HG03066 (cell line): ENCODE data around the gene TRIM59.
A peak's percentile ranks its signal among the peaks of the same experiment; 100 is the strongest.

ENCODE experiments used
- ATAC-seq: cut with Tn5 transposase; IDR thresholded peaks from one replicate; pipeline ENCODE4 v1.9.1; 2021; ENCODE audit warnings: low read depth; ENCODE audit not compliant: unreplicated experiment

TRIM59 gene

DNA sequence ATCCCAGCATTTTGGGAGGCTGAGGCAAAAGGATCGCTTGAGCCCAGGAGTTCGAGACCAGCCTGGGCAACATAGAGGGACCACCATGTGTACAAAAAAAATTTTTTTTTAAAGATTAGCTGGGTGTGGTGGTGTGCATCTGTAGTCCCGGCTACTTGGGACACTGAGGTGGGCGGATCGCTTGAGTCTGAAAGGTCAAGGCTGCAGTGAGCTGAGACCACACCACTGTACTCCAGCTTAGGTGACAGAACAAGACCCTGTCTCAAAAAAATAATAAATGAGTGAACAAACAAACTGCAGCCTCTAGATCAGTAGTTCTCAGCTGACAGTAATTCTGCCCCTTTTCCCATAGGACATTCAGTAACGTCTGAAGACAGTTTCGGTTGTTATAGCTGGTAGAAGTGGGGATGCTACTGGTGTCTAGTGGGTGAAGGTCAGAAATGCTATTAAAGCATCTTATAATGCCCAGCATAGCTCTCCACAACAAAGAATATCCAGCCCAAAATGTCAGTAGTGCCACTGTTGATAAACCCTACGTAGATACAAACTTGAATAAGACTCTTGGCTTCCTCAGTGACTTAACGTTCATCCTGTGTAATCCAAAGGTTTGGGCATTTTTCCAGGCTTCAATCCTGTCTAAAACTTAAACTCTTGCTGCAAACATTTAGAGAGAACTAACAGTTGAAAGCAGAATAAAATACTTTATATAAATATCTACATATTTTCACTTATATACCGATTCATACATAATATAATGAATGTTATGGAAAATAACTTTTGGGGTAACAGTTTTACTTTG is 39.6 kb downstream of the TRIM59 start:
- no peak for ATAC-seq

DNA sequence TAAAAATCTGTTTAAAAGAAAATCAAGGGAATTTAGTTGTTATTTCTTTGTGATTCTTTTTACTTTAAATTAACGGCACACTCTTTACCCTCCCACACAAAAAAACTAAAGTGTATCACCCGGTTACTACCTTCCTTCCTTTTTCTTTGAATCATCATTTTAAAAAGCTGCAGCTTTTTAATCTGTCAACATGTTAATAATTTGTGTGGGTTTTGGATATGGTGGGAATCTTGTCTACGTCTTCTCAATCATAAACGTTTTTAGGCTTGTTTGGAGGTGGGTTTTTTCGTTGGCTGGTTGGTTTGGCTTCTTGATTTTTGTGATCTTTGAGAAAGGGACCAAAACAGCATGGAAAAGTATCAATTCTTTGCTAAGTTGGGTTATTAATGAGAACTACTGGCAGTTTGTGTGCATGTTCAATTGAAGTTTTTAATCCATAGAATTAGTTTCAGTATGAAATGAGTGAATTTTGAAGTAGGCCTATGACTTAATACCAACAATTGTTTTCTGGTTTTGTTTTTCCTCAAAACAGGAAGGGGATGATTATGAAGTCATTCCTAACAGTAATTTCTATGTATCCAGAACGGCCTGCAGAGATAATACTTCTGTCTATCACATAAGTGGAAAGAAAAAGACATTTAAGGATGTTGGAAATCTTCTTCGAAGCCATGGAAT is 45.7 kb downstream of the TRIM59 start:
- no peak for ATAC-seq

DNA sequence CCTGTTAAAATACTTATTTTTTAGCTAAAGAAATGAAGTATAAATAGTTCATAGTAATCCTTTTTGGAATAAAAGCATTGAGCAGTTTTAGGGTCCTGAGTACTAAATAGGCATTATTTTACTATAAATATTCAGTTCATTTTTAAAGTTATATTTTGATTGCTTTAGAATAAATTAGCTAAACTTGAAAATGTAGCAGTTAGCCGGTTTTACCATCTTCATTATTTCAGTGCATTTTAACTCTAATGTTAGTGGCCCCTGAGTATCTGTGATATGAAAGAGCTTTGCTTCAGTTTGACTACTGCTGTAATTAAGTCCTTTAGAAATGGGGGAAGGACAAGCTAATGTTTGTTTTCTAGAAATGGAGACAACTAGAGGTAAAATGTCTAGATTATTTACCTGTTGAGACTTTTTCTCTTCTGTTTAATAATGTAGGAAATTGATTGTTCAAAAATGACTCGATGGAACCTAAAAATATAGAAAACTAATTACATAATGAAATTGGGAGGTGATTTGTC is 46.5 kb downstream of the TRIM59 start:
- ATAC-seq: no peak

DNA sequence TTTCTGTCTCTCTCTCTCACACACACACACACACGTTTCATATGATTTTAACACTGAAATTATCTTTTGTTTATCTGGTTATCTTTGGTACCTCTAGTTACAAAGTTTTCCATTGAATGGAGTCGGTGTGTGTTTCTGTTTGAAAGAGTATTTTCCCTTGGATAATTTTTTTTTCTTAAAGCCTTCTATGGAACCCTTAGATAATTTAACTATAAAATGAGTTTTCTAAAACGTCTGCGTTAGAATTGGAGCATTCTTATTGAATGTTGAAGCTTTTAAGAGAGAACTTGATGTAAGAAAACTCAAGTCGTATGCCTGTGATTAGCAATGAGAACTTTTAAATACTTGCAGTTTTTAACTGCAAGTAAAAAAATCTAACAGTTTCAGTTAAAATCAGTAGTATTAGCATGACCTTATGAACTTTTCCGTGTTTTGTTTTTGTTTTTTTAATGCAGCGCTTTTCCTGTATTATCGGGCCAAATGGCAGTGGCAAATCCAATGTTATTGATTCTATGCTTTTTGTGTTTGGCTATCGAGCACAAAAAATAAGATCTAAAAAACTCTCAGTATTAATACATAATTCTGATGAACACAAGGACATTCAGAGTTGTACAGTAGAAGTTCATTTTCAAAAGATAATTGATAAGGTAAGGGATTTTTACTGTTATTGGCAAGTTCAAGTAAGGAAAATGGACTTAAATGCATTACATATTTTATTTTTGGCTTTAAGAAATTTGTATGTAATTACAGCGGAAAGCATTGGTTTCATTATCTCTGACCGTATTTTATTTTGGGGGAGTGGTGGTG is 47.2 kb downstream of the TRIM59 start:
- ATAC-seq: no peak

DNA sequence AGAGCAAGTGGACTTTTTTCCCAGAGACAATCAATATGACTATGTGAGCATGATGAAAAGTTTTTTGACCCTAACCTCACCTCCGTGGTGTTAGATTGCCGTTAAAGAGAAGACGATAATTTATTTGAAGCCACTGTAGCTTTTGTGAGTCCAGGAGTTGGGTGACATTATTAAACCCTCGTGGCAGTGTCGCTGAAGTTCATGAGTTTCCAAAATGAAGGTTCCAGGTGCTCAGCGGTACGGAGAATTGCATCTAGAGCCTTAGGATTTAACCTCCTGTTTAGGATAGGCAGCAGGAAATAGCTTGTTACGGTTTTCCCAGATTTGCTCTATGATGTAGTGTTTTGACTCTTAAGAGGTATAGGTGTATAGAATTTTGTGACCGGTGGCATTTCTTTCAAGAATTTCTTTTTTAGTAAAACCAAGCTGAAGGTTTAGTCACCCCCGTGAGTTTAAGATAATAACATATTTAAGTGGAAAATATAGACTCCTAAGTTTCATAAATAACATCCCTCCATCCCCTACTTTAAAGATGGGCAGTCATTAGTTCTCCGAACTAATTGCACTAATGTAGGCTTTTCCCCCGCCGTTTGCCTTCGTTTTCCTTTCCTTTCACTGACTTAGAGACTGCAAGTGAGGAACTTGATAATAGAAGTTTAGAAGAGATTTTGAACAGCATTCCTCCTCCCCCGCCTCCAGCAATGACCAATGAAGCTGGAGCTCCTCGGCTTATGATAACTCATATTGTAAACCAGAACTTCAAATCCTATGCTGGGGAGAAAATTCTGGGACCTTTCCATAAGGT is 48.1 kb downstream of the TRIM59 start:
- no peak for ATAC-seq

DNA sequence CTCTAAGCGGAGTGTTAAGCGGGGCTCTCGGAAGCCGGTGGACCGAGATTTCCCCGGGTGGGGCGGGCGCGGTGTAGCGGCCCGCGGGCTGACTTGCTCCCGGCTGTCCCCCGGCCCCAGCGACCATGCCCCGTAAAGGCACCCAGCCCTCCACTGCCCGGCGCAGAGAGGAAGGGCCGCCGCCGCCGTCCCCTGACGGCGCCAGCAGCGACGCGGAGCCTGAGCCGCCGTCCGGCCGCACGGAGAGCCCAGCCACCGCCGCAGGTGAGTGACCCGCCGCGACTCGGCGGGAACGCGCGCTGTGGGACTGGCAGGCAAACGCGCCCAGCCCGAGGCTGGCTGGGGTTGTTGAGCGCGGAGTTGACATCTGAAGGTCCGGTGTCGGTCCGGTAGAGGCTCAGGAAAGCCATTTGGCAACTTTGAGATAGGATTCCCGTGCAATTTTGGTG is 48.9 kb downstream of the TRIM59 start:
- no peak for ATAC-seq

DNA sequence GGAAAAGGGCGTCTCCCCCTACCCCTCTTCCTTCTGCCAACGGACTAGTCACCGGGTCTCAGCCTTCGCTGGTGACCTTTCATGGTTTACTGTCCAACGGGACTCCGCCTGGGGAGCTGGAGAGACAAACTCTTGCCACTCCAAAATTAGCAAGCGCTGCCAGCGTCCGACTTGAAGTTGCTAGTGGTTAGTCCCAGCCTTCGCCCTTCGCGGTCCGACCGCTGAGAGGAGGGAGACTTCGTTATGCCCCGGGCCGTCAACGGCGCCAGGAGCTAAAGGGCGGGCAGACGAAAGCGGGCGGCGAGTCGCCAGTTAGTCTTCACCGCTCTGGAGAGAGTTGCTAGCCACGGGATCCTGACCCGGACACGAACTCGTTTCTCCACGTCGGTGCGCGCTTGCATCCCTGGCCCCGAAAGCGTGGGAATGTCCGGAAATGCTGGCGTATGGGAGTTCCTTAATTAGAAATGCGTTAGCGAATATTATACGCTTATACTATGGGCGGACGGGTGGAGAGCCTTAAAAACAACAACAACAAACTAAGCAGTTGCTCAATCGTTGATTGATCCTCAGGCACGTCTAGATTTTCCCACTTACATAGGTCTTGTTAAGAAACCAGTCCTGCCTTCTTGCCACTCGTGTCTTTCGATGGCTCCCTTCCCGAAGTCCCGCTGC is 49.4 kb downstream of the TRIM59 start:
- peak; percentile 12 for ATAC-seq

DNA sequence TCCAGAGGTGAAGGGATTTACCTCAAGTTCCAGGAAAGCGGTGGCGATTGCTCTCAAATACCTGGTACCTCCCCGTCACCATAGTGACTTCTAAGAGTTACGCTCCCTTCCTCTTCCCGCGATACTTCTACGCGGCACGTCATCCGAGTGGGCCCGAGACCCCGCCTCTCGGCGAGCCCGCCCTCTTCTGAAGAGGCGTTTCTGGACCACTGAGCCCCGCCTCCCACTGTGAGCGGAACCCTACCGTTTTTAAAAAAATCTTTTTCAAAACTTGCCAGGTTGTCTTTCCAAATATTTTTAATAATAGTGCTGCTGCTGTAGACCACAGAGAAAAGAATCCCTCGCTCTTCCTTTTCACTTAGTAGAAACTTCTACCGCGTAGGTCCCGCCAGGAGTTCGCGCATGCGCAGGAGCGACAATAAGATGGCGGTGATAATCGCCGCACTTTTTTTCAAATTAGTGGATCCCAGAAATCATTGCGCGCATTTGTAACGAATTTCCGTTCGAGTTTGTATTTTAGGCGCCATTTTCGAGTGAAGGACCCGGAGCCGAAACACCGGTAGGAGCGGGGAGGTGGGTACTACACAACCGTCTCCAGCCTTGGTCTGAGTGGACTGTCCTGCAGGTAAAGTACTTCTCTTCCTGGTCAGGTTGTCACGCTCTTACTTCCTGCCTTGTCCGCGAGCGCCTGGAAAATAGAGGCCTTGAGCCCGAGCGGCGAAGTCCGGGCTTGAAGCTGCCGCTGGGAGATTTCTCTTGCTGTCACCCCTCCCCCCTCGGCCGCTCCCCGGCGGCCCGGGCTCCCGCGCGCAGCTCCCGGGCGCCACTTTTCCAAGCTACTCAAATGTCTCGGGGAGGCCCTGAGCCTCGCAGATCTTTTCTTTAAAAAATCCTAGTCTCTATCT is 50.2 kb downstream of the TRIM59 start, which contains the start of the genes IFT80 and SMC4:
Gene IFT80, minus strand, starts transcription at position 101 of the 905 bp plus-strand sequence. CDS start 14,625 bp downstream, outside the sequence.
Gene SMC4, plus strand, starts transcription at position 526 of the 905 bp plus-strand sequence. CDS start 1,177 bp downstream, outside the sequence.
- ATAC-seq: peak; percentile 88

DNA sequence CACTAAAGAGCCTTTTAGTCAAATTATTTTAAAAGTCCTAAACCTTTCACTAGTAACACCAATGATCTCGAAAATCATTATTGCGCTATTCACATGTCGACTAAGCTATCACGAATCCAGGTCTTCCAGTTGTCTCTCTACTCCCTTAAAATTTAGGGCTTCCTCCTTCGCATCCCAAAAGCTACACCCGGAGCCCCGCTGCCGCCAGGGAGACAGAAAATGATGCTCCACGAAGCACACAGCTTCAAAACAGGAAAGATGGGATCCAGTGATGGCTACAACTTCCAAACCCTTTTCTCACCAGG is 50.8 kb downstream of the TRIM59 start:
- ATAC-seq: peak; percentile 1

DNA sequence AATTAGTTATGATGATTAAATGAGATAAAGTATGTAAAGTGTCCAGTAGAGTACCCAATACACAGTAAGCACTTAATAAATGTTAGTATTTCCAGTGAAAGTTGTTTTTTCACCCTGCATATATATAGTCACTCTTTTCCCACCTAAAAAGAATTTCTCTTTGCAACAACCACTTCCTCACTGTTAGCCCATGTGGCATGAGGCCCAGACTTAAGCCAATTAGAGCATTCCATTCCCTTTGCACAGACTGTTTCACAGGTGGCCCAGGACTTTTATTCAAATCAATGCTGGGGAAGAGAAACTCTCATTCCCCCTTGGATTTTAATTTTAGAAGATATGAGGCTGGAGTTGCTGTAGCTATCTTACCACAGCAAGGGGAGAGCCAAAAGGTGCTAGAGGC is 54.3 kb downstream of the TRIM59 start:
- ATAC-seq: no peak

DNA sequence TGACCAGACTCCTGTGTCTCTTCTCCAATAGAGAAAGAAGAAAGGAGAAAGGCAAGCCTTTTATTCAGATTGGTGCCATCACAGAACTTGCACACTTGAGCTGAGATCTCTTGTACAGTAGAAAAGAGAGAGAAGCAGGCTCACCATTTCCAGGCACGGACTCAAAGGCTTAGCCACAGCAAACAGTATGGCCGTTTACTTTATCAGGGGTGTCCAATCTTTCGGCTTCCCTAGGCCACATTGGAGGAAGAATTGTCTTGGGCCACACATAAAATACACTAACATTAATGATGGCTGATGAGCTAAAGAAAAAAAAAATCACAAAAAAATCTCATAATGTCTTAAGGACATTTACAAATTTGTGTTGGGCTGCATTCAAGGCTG is 55.6 kb downstream of the TRIM59 start:
- no peak for ATAC-seq

DNA sequence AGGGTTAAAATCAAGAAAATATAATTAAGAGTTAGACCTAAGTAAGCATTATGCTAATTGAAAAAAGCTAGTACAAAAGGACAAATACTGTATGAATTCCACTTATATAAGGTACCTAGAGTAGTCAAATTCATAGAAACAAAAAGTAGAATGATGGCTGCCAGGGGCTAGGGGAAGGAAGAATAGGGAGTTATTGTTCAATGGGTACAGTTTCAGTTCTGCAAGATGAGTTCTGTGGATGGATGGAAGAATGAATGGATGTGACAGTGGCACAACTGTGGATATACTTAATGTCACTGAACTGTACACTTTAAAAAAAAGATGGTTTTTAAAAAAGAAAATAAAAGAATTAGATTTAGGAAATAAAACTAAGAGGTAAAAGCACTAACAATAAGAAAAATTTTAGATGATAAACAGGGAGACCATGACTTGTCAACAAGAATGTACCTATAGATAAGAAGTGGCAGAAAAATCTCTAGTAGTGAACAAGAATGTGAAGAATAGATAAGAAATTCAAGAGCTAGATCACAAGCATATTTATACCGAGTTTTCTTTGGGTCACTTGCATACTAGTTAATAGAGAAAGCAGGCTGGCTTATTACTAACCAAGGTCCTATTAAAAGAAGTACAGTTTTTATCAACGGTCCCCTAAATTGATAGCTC is 56.1 kb downstream of the TRIM59 start:
- ATAC-seq: no peak

DNA sequence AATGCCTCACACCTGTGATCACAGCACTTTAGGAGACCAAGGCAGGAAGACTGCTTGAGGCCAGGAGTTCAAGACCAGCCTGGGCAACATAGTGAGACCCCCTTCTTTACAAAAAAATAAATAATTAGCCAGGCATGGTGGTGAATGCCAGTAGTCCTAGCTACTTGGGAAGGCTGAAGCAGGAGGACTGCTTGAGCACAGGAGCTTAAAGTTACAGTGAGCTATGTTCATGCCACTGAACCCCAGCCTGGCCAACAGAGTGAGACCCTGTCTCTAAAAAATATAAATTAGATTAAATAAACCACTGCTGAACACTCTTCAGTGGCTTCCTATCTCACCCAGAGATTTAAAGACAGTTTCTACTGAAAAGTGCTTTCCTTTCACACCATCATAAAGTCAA is 56.8 kb downstream of the TRIM59 start:
- ATAC-seq: no peak

DNA sequence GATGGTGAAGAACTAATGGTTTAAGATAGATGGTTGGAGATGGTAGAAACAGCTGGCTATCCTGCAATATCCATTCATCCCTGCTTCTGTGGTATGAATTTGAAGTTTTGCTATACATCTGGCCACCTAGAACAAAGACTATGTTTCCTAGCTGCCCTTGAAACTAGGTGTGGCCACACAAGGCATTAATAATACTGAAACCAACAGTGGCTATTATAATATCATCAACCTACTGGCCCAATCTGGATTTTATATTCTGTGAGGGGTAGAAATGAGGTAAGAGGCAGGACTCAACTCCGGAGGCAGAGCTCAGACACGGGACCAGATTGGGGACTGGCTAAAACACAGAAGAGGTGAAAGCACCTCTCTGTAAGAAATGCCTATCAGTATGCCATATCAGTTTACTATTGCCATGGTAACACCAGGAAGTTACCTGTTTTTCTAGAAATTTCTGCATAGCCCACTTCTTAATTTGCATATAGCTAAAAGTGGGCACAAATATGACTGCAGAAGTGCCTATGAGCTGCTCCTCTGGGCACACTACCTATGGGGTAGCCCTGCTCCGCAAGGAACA is 58.9 kb downstream of the TRIM59 start:
- no peak for ATAC-seq
